HUES64 (cell line): ENCODE data around the gene ING5. TPM values are rescaled to one million over a fixed set of nuclear protein-coding genes. Genes with fewer than 3 reads are reported as not detected.

Source experiments
- H3K27ac ChIP-seq: 2 replicates; pipeline ENCODE4 v1.7.0; 2013; ENCODE audit warnings: low read depth, low read length, inconsistent platforms
- H3K27me3 ChIP-seq: 2 replicates; pipeline ENCODE4 v1.6.1; 2013; ENCODE audit warnings: mild to moderate bottlenecking, low read length; ENCODE audit not compliant: insufficient read depth
- H3K36me3 ChIP-seq: 2 replicates; pipeline ENCODE4 v1.6.1; 2013; ENCODE audit warnings: mild to moderate bottlenecking, low read length; ENCODE audit not compliant: insufficient read depth
- H3K4me1 ChIP-seq: 2 replicates; pipeline ENCODE4 v1.6.1; 2013; ENCODE audit warnings: mild to moderate bottlenecking, low read length, moderate library complexity; ENCODE audit not compliant: insufficient read depth
- H3K4me3 ChIP-seq: 2 replicates; pipeline ENCODE4 v1.5.1; 2013; ENCODE audit warnings: mild to moderate bottlenecking, low read length, moderate library complexity
- H3K9ac ChIP-seq: 2 replicates; pipeline ENCODE4 v1.6.1; 2013; ENCODE audit warnings: mild to moderate bottlenecking, low read depth, low read length
- H3K9me3 ChIP-seq: 2 replicates; pipeline ENCODE4 v1.6.1; 2013; ENCODE audit warnings: low read depth, low read length; ENCODE audit not compliant: insufficient read depth
- WGBS: fragments of 150-250, 120-280 bp; methylation state at CpG from one replicate; pipeline ENCODE4 v1.1.7; 2013; ENCODE audit warnings: missing lambda C conversion rate; 5-methylcytosine and 5-hydroxymethylcytosine counted together
- polyA plus RNA-seq, 2 experiments: library from polyadenylated mRNA; stranded (reverse); fragments of 50-300 nt; gene quantifications; one replicate each; pipeline ENCODE4 v1.2.3, GENCODE V29; 2013

ING5 gene
- polyA plus RNA-seq (2013, experiment 1 of 2): 30.0 TPM
- polyA plus RNA-seq (2013, experiment 2 of 2): 27.7 TPM

- Histone ChIP-seq H3K9me3 (peaks cover 2% of the 10 kb centered on the region; the same call in 1 of the 2 replicates), H3K9ac (peak within 1 kb of the TSS; percentile 100), H3K27ac (peak within 1 kb of the TSS; percentile 95), H3K27me3 (no peaks in the 10 kb centered on the region), H3K36me3 (peaks cover 18% of the 10 kb centered on the region), H3K4me1 (peaks cover 5% of the 10 kb centered on the region; the same call in 1 of the 2 replicates), H3K4me3 (peak within 1 kb of the TSS; percentile 95)
- WGBS: under 1% methylated on average over 96 of the region's 96 CpGs
Measured at GRCh38 chr2:241701399-241702154, at the start of gene ING5. TSS of gene ING5 (plus strand) at chr2:241702039. CDS start at chr2:241702066, 27 bp downstream.

GRCh38 chr2:241652142-241652541 lies 49.7 kb upstream of the ING5 start:
- H3K4me1 ChIP-seq: 0 out of 2 replicates have a peak, but pooled peaks cover 3% of the 10 kb centered on the region
- no peaks in the 10 kb centered on the region for H3K9me3 ChIP-seq
- H3K4me3 ChIP-seq: no peak overlapping the region
- H3K36me3 ChIP-seq: peaks cover 54% of the 10 kb centered on the region
- H3K9ac ChIP-seq: no peak overlapping the region
- over 99% methylated on average over 8 of the region's 9 CpGs for WGBS
- no peak overlapping the region for H3K27ac ChIP-seq
- no peaks in the 10 kb centered on the region for H3K27me3 ChIP-seq

GRCh38 chr2:241652722-241653121 lies 49.1 kb upstream of the ING5 start:
- Histone ChIP-seq H3K27ac (no peak overlapping the region), H3K4me3 (no peak overlapping the region), H3K9me3 (no peaks in the 10 kb centered on the region), H3K9ac (no peak overlapping the region), H3K27me3 (no peaks in the 10 kb centered on the region), H3K4me1 (0 out of 2 replicates have a peak, but pooled peaks cover 3% of the 10 kb centered on the region), H3K36me3 (peaks cover 56% of the 10 kb centered on the region)
- 96% methylated on average over 9 of the region's 9 CpGs for WGBS

GRCh38 chr2:241653210-241653750 lies 48.6 kb upstream of the ING5 start:
- 97% methylated on average over 13 of the region's 13 CpGs for WGBS
- Histone ChIP-seq H3K9ac (no peak overlapping the region), H3K27ac (no peak overlapping the region), H3K9me3 (no peaks in the 10 kb centered on the region), H3K4me1 (0 out of 2 replicates have a peak, but pooled peaks cover 3% of the 10 kb centered on the region), H3K4me3 (no peak overlapping the region), H3K36me3 (peaks cover 59% of the 10 kb centered on the region), H3K27me3 (no peaks in the 10 kb centered on the region)

GRCh38 chr2:241654551-241654950 lies 47.3 kb upstream of the ING5 start:
- Histone ChIP-seq H3K36me3 (peaks cover 68% of the 10 kb centered on the region), H3K4me1 (0 out of 2 replicates have a peak, but pooled peaks cover 3% of the 10 kb centered on the region), H3K4me3 (no peak overlapping the region), H3K27me3 (no peaks in the 10 kb centered on the region), H3K9me3 (no peaks in the 10 kb centered on the region), H3K27ac (no peak overlapping the region), H3K9ac (no peak overlapping the region)
- WGBS: 95% methylated on average over 12 of the region's 12 CpGs

- H3K27me3 ChIP-seq: no peaks in the 10 kb centered on the region
- H3K4me3 ChIP-seq: no peak overlapping the region
- WGBS: 94% methylated on average over 17 of the region's 17 CpGs
- no peaks in the 10 kb centered on the region for H3K9me3 ChIP-seq
- H3K4me1 ChIP-seq: no peaks in the 10 kb centered on the region
- no peak overlapping the region; the same call in 1 of the 2 replicates for H3K9ac ChIP-seq
- no peak overlapping the region for H3K27ac ChIP-seq
- peaks cover 77% of the 10 kb centered on the region for H3K36me3 ChIP-seq
Measured at GRCh38 chr2:241655516-241656189, 46.2 kb upstream of the ING5 start.

- H3K27me3 ChIP-seq: no peaks in the 10 kb centered on the region
- WGBS: 96% methylated on average over 13 of the region's 13 CpGs
- H3K27ac ChIP-seq: no peak overlapping the region
- no peaks in the 10 kb centered on the region for H3K4me1 ChIP-seq
- no peak overlapping the region for H3K4me3 ChIP-seq
- H3K9ac ChIP-seq: no peak overlapping the region; the same call in 1 of the 2 replicates
- no peaks in the 10 kb centered on the region for H3K9me3 ChIP-seq
- peaks cover 79% of the 10 kb centered on the region for H3K36me3 ChIP-seq
Measured at GRCh38 chr2:241656190-241656741, 45.6 kb upstream of the ING5 start.

- Histone ChIP-seq H3K27ac (no peak overlapping the region), H3K9ac (no peak overlapping the region), H3K27me3 (no peaks in the 10 kb centered on the region), H3K4me3 (no peak overlapping the region), H3K4me1 (no peaks in the 10 kb centered on the region), H3K9me3 (no peaks in the 10 kb centered on the region), H3K36me3 (peaks cover 71% of the 10 kb centered on the region)
- 86% methylated on average over 15 of the region's 15 CpGs for WGBS
Measured at GRCh38 chr2:241657786-241658254, 44.0 kb upstream of the ING5 start.

- WGBS: 79% methylated on average over 5 of the region's 5 CpGs
- no peak overlapping the region for H3K9ac ChIP-seq
- H3K27me3 ChIP-seq: no peaks in the 10 kb centered on the region
- H3K4me1 ChIP-seq: no peaks in the 10 kb centered on the region
- H3K9me3 ChIP-seq: no peaks in the 10 kb centered on the region
- no peak overlapping the region for H3K27ac ChIP-seq
- H3K36me3 ChIP-seq: peaks cover 68% of the 10 kb centered on the region
- H3K4me3 ChIP-seq: no peak overlapping the region
Measured at GRCh38 chr2:241658296-241658695, 43.5 kb upstream of the ING5 start.

- no peaks in the 10 kb centered on the region for H3K9me3 ChIP-seq
- H3K27me3 ChIP-seq: no peaks in the 10 kb centered on the region
- no peak overlapping the region; the same call in 1 of the 2 replicates for H3K27ac ChIP-seq
- WGBS: 80% methylated on average over 26 of the region's 26 CpGs
- peaks cover 61% of the 10 kb centered on the region for H3K36me3 ChIP-seq
- no peak overlapping the region for H3K9ac ChIP-seq
- no peak overlapping the region for H3K4me3 ChIP-seq
- H3K4me1 ChIP-seq: no peaks in the 10 kb centered on the region
Measured at GRCh38 chr2:241659150-241659739, 42.6 kb upstream of the ING5 start.
